Activated CD8-positive, alpha-beta memory T cell treated with anti-CD3 and anti-CD28 coated beads, Interleukin-2, amount 50 U/mL, for 1 hour (primary cell): ENCODE data around the gene COL19A1.
"Not testable (repeated sequence)": the region's sequence is repeated elsewhere in the genome, so short reads cannot be mapped to it uniquely, and the experiment has no call there.

Experiments used
- DNase-seq: peaks from one replicate; pipeline ENCODE4 v3.0.0-alpha.2; 2020; ENCODE audit errors: extremely low read depth

COL19A1 gene

DNA sequence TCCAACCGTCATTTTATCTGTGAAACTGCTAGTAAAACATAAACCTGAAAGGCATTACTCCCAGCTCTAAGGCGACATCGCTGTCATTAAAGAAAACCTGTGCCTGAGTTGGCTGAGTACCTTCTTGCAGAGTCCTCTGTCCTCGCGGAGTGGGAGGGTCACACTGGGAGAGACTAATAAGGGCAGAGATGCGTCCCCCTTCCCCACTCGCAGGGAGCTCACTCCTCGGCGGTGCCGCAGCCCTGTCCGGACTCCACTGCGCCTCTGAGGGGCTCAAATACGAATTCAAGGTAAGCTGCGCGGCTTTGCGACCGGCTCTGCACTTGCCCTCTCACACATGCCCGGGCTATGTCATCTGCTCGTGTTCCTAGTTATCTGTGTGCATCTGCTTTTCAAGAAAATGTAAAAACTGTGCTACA is at the start of gene COL19A1:
Gene COL19A1 (plus strand): TSS at position 206 of the 419 bp plus-strand sequence. CDS start 13,012 bp downstream, outside the sequence.
- DNase-seq = no peak

DNA sequence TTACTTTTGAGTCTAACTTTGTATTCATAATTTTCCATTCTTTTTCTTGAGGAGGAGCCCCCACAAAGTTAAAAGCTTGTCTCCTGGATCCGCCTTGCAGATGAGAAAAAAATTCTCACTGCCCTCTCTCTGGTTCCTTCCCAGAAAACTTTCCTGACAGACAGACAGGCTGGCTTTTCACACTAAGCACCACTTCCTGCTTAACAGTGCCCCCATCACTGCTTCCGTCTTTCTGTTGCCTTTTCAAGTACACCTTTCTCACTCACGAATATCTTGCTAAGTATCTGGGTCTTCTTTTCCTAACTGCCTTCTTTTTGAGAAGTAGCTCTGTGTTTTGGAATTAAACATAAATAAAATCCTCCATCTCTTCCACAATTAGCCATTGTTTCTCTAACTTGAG is 49.8 kb upstream of the COL19A1 start:
- DNase-seq = no peak

DNA sequence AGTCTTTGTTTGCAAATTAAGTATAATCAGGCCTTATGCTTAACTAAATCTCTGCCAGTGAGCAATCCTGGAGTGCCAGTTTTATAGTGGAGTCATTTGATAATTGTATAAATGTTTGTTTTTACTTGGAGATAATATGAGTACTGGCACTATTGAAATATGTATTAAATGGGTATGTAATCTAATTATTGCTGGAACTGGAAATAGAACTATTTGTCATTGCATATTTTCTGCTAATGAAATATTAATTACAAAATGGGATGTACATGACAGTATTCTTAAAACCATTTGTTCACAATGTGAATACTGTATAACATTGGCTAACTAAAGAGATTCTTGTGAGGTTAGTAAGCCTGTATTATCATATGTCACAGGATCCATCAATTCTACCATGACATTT is 49.0 kb upstream of the COL19A1 start:
- no peak for DNase-seq

DNA sequence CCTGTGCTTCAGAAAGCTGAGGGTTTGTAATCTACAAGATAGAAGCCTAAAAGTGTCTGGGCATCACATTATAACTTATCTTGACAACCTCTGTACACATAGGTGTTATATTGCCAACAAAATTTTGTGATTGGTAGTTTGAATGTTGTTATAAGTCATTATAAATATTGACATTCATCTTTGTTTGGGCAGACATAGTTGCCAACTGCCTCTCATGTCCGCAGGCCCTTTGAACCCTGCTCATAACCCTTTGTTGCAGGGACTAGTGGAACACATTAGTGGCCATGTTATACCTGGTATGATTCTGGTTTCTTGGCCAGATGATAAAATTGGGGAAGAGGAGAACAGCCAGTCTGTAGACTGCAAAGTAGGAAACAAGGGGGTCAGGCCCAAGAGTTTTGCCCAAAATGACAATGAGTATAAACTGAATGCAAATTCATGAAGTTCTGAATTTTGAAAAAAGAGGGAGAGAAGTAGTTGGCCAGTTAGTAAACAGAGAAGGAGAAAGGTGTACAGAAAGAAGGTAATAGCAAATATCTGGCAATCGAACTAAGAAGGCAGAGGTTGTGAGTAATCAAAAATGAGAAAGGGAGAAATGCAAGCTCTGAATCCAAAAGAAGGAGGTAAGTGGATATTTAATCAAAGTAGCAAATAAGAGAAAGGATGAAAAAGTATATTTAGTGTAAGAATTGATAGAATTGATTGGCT is 48.0 kb upstream of the COL19A1 start:
- DNase-seq = no peak

DNA sequence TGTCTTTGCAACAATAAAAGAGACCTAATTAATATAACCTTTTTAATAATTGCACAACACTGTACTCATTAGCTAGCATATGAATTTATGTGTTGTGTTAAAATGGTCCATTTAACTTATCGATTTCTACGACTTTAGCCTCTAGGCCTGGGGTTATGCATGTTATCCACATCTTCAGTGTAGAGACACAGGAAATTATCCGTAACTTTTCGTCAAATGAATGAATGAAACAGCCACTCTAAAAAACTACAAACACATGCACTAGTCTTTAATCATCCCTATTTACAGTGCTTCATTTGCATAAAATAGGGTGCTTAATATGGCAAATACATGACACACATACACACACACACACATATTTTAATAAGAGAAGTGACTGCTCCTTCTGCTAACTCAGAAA is 47.2 kb upstream of the COL19A1 start:
- DNase-seq = no peak

DNA sequence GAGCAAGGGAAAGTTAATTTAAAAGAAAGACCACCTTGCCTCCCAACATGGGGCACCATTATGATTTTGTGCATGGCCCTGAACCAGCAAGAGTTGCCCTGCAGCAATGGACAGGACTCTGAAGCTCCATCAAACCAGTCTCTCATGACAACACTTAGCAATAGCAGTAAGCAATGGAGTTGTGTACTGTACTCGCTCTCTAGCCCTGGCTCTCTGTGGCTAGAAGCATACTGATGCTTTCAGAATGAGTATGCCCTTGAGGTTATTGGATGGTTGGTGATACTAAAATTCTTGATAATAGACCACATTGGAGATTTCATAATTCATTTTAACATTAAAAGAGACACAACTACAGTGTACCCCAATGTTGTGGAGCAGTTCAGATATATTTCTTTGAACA is 46.3 kb upstream of the COL19A1 start:
- DNase-seq = no peak

DNA sequence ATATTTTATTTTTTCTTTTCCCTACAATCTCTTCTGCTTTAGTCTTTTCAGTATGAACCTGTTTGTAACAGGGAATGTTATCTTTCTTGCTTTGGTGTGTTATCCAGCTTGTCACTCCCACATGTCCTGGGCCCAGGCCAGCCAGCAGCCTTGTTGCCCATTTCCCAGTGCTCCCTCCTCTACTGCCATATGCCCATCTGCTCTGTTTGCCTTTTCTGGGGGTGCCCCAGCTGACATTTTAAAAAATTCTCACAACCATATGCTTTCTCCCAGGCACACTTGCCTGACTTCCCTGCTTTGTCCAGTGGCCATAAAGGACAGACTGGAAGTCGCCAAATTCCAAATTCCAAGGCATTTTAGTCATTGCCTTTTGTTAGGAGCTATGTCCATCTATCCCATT is 45.9 kb upstream of the COL19A1 start:
- DNase-seq = no peak

DNA sequence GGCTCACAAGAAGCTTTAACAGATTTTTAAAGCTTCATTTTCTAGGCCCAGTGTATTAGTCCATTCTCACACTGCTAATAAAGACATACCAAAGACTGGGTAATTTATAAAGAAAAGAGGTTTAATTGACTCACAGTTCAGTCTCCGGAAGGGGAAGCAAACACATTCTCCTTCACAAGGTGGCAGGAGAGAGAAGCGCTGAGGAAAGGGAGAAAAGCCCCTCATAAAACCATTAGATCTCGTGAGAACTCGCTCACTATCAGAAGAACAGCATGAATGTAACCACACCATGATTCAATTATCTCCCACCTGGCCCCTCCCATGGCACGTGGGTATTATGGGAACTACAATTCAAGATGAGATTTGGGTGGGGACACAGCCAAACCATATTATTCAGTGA is 42.0 kb upstream of the COL19A1 start:
- not testable (repeated sequence) for DNase-seq

DNA sequence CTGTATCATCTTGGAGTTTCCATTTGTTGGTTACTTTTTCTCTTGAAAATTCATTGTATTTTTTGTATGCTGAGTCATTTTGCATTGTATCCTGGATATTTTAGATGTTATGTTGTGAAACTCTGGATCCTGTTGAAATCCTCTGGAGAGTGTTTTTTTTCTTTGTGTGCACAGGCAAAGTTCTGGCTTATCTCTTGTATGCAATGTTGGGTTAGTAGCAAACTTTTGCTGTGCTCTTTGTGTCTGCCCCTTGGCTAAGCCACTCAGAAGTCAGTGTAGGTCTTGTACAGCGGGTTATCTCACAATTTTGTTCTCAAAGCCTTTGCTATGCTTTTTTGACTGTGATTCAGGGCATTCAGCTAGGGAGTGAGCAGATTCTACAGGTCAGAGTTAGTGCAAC is 40.5 kb upstream of the COL19A1 start:
- DNase-seq = no peak

DNA sequence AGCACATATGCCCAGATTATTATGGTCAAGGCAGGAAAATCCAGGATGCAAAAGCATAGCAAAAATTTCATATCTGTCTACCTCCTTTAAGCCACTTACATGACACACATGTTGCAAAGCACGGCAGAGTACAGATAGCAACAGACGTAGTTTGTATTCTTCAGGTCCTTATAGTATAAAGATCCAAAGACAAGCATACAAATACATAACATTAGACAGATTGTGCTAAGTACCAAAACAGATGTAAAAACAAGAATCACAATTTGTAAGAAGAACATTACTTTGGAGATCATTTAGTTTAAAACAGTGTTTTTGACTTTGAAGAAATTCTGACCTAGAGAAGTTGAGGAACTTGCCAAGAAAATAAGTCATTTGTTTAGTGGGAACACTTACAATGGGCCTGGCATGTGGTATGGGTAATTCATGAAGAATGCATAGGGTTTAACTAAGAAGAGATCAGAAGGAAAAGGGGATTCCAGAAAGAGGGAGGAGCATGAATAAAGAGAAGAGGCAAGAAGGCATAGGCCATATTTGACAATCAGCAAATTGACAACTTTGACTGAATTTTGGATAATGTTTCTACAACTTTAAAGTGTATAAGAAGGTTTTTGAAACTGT is 39.0 kb upstream of the COL19A1 start:
- no peak for DNase-seq

DNA sequence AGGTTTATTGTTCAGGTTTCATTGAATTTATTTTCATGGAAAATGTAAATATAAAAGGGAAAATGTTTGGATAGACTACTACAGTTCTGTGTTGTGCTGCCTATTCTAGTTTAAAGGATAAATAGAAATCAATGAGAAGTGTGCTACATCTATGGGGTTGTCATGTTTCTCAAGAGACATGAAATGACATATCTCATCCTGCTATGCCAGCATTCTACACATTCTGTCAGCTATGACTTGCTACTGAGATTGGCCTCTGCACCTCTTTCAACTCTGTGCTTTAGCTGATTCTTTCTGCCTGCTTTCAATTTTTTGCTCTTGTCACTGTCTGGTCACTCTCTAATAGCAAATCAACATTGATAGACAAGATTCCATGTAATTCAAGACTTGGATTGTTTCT is 33.8 kb upstream of the COL19A1 start:
- DNase-seq = no peak

DNA sequence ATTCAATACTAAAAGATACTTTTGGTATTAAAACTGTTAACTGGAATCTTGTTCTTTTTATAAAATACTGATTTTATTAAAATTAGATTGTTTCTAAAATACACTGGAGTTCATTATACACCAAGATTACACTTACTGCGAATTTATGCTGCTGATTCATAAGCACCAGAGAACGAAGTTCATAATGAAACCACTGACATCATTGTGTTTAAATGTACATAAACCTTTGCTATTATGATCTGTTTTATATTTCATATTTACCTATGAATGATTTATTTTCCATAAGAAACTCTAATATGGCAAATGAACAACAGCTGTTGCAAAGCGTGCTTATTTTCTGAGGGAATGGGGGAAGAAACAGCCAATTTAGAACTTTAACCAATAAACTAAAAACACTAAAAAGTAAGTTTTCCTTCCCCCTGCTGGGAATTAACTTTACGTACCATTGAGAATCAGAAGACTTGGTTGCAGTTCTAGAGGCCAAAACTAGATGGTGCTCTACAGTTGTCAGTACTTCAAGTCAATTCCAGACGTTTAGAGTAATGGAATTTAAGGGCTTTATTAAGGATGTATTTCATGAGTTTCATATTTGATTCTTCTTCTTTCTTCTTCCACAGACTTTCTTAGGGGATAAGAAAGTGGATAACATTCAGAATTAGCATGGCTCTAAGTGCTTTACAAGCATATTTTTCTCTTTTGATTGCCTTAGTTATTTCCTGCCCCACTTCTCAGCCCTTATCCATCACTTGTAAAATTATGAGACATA is 30.8 kb upstream of the COL19A1 start:
- no peak for DNase-seq

DNA sequence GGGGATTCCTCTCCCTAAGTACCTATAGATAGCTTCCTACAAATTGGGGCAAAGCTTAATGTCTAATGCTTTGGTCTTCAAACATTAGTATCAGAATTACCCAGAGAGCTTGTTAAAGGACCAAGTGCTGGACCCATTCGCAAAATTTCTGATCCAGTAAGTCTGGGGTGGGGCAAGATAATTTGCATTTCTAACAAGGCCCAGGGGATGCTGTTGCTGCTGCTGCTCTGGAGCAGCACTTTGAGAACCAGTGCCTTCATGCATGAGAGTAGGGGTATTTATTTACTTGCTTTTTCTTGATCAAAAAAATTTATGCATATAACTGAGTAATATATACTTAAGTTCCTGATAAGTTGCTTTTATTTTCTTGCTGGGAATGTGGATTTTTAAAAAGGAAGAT is 24.5 kb upstream of the COL19A1 start:
- no peak for DNase-seq

DNA sequence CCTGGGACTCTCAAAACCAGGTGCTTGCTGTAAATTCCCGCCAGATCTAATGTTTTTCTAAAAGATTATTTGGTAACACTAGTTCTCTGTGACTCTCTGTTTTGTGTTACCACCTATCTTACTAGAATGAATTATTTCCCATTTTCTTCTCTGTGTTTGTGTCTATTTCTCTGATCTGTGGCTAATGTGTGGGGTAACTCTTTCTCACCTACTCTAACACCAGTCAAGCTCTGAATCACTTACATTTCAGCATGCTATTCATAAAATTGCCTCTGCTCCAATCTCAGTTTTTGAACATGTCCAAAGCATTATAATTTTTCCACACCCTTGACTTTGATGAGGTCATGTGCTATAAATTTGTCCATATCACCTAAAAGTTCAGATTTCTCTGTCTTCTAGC is 23.2 kb upstream of the COL19A1 start:
- DNase-seq = no peak

DNA sequence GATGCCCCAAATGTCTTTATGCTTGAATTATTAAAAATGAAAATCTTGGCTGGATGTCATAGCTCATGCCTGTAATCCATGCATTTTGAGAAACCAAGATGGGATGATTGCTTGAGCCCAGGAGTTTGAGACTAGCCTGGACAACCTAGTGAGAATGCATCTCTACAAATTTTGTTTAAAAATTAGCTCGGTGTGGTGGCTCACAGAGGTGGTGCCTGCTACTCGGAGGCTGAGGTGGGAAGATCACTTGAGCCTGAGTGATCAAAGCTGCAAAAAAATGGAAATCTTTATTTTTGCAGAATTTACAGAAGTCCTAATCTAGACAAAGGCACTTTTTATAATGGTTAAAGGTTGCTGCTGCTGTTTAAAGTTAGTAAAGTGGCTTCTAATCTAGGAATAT is 20.0 kb upstream of the COL19A1 start:
- DNase-seq = no peak

DNA sequence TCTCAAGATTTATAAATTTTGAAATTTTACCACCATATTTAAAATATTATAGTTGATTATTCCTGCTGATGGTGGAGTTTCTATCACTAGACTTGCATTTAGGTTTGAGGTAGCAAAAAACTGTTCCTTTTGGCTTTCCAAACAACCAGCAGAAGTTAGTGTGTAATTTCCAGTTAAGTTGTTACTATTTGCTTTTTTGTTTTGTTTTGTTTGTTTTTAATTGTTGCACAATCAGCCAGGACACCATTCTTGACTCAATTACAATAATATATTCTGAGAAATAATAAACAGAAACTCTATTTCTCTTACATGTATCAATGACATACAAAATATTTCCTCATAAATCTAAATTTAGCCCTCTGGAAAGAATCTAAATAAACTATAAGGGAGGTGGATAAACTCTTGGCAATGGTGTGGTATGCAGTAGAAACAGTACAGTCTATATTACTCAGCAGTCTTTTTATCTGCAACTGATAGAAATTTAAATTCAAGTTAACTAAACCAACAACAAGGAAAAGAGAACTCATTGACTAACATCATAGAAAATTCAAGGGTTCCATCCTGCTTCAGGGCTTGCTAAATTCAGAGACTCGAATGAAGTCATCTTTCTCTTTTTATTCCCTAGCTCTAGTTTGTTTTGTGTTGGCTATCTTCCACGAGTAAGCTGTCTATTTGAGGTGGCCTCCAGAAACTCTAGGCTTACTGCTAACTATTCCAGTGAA is 19.4 kb upstream of the COL19A1 start:
- no peak for DNase-seq

DNA sequence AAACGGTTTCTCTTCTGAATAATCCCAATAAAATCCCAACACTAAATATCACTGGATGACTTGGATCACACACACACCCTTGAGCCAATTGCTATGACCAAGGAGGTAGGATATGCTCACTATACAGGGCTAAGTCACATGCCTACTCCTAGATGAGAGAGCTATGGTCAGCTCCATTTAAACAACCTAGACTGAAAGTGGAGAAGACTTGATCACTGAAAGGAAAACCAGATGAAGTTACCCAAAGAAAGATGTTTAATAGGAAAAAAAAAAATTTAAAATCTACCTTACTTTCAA is 18.9 kb upstream of the COL19A1 start:
- no peak for DNase-seq

DNA sequence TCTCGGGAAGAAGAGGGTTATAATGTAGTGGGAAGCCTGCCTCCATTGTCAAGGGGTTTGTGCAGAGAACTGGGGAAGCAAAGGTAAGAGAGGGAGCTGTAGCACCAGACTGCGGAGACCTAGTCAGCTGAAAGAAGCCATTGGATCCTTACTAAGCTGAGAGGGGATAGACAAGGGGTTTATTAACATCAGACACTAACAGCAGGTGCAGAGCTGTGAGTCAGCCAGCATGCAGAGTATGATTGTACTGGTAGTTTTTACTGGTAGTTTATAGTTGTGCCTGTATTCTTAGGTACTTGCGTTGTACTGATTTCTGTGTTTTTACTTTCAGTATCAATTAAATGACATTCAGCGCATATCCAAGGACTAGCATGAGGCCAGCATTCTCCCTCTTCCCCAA is 17.8 kb upstream of the COL19A1 start:
- DNase-seq = no peak

DNA sequence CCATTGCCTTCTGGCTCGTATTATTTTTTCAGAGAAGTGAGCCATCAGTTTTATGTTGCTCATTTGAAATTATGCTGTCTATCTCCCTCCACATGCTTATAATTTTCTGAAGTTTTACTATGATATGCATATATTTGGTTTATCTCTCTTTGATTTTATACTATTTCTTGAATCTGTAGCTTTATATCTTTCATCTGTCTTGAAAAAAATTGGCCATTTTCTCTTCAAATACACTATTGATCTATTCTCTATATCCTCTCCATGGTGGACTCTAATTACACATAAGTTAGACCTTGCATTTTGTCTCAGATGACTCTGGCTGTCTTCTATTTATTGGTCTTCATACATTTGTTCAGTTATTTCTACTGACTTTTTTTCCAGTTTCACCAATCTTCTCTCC is 13.7 kb upstream of the COL19A1 start:
- DNase-seq = no peak

DNA sequence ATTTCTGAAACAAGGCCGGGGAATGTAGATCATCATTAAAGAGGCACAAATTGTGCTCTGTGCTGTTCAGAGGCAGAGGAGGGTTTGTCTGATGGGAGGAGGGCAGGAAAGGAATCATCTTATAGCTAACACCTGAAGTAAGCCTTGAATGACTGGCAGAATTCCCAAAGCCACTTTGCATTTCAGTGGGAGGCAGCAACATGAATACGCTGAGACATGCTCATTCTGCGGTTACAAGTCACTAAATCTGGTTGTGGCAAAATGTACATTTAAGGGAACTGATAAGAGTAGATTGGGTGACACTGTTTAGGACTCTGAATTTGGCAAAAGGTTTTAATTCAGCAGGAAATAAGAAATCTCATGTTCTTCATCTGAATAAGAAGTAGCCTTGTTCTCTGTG is 4.4 kb upstream of the COL19A1 start:
- DNase-seq = no peak

DNA sequence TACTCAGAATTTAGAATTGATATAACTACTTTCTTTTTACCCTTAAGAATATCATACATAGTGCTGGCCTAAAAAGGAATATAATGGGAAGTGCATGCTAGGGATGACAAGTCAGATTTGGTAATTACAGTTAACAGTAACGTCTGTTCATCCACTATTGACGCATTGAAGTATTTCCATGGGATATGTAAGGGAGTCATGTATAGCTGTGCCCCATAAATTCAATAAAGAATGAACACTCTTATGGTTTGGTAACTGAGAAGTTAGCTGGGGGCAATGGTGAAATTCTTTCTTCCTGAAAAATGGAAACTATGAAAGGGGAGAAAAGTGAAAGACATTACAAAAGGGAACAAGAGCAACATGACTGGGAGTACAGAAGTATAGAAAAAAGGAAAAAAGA is 2.6 kb upstream of the COL19A1 start:
- no peak for DNase-seq

DNA sequence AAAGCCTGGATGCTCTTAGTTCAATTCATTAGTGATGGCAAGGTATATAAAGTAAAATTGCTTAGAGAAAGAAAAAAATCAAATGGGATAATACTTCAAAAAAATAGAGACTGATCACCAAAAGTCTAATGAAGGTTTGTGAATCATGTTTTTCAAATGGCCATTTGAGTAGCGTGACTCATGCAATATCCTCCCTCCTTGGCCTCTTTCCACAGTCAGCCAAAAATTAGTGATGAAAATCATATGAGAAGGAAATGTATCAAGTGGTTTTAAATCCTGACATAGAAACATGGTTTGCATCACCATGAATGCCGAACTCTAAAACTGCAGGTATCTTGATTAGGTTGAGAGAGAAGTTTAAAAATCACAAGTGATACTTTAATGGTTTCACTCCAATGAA is 1.2 kb upstream of the COL19A1 start:
- no peak for DNase-seq
